NCI-H1694 (cell line): ENCODE data around the gene SREBF2.

Experiments used
- DNase-seq: peaks from one replicate; lab custom pipeline; 2025; lab: John Stamatoyannopoulos, UW

The SREBF2 gene

GRCh38 chr22:41876675-41877074 is 43.8 kb downstream of the SREBF2 start:
- DNase-seq: no peak

DNA sequence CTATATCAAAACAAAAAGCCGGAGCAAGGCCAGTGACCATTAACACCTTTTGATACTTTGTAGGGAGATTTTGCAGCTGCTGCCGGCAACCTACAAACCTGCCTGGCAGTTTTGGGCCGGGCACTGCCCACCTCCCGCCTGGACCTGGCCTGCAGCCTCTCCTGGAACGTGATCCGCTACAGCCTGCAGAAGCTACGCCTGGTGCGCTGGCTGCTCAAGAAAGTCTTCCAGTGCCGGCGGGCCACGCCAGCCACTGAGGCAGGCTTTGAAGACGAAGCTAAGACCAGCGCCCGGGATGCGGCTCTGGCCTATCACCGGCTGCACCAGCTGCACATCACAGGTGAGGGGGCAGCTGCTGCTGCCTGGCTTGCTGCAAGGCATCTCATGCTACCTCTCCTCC is 47.7 kb downstream of the SREBF2 start:
- no peak for DNase-seq

DNA sequence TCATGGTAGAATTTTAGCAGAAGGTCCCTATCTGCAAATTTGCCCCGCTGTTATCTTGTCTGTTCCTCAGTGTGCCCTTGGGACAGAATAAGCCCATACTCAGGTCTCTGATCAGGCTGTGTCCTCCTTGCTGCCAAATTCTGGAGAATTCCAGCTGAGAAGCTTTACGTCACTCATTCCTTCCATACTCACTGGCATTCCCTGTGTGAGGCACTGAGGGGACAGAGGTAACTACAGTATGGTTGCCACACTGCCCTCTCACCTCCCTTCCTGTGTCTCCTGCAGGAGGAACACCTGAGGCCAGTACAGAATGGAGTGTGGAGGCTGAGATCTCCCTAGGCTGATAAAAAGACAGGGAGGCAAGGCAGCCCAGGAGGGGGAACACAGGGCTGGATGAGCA is 50.5 kb downstream of the SREBF2 start:
- DNase-seq: no peak

DNA sequence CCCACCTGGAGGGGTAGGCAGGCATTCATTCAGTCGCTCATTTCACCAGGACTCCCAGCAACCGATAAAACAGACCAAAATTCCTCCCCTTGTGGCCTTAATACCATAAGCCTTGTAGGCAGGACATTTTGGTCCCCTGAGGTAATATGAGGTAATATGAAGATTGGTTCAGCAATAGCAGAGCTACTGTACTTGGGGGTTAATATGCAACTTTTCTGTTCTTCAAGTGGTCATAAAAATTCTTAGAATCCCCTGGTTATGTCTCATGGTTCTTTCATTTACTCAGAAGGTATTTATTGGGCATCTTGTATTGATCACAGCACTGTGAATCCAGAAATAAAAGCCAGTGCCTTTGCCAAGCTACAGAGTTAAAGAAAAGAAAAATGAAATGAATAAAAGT is 52.2 kb downstream of the SREBF2 start:
- DNase-seq: no peak

DNA sequence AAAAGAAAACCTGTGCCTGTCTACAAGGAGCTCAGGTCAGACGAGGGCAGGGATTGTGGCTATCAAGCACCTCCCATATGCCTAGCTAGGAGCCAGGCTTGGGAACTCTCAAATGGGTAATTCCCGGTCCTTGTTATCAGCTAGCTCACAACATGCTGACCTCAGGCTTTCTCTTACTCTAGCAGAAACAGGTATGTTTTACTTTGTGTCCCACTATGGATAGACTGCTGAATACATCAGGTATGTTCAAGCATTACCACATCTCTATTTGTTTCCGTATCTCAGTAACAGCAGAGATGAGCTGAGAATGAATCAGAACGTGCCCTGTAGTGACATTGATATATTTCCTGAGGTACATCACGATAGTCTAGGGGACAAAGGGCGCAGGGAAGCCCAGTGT is 52.6 kb downstream of the SREBF2 start:
- DNase-seq: no peak

- DNase-seq: no peak
Observed at GRCh38 chr22:41888627-41889200, 55.8 kb downstream of the SREBF2 start.

DNA sequence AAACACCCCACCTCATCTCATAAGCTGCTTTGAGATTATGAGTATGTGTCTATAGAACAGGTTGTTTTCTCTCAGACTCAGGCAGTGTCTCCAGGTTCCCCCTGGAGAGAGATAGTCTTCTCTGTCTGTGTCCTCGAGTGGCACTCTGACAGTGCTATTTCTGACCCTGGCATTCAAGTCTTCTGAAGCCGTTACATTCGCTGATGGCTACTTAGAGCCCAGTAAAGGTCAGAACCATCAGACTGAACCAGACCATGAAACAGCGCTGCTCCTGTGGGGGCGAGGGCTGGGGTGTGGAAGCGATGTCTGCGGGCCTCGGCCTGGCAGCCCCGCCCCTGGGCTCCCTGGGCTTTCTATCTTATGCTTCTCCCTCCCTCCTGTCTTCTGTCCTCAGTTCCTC is 58.5 kb downstream of the SREBF2 start:
- DNase-seq: no peak

DNA sequence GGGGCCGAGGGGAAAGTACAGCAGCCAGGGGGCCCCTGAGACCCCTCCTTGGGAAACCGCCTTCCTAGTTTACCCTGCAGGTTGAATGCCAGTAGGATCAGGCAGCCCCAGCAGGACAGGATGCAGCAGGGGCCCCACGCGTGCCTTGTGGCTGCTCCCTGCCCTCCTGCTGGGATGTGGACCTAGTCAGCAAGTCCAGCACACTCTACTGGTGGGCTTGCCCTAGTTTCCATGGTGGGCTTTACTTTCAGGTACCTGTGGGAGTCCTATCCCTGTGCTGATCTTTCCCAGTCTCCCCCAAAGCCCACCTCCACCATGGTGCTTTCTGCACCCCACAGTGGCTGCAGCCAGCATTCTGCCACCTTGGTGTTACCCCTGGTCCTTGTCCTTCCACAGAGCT is 59.8 kb downstream of the SREBF2 start:
- DNase-seq: no peak

GRCh38 chr22:41893591-41894375 is 60.9 kb downstream of the SREBF2 start:
- no peak for DNase-seq

DNA sequence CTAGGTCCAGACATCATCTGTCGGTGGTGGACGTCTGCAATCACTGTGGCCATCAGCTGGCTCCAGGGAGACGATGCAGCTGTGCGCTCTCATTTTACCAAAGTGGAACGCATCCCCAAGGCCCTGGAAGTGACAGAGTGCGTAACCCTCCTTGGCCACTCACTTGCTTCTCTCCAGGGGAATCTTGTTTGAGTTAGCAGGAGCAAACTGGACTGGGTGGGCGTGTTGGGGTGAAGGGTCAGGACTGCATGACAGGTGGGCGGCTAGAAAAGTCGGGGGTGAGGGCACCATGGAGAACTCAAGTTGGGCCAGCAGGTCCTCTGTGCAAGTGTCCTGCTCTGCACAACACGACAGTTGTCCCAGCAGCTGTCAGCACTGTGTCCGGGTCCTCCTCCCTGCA is 65.7 kb downstream of the SREBF2 start:
- no peak for DNase-seq

DNA sequence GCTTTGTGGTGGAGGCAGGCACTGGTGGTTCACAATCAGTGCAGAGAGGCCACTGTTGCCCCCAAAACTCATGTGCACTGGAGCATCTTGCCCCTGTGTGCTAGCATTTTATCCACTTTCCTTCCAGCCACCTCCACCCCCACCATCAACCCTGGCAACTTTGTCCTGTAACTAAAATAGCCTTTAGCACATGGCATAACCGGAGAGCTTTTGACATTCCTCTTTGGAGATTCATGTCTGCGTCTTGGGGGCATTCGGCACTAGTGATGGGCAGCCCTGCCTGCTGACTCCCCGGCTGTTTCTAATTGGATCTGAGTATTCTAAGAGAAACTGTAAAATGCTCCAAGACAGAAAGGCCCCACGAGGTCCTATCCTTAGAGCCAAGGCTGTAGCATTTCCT is 66.2 kb downstream of the SREBF2 start:
- DNase-seq: no peak

DNA sequence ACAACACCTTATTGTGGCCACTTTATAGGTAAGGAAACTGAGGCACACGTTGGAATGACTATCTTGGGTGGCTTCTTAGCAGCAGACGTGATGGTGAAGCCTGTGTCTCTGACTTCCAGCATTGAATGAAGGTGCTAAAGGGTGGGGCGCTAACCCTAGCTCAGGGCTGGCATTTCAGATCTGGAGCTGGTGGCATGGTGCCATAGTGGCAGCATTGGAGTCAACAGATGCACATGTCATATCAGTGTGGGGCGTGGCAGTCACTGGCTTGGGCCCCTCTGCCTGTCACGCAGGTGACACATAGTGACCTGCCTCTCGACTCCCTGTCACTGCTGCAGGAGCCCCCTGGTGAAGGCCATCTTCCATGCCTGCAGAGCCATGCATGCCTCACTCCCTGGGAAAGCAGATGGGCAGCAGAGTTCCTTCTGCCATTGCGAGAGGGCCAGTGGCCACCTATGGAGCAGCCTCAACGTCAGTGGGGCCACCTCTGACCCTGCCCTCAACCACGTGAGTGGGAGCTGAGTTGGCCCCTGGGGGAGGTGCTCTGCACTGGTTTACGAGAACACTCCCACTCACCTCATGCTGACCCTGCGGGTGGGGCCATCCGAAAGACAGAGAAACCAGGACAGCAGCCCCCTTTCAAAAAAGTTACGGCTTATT is 67.2 kb downstream of the SREBF2 start:
- no peak for DNase-seq

GRCh38 chr22:41900652-41901312 is 67.9 kb downstream of the SREBF2 start:
- DNase-seq: no peak

GRCh38 chr22:41902016-41902415 is 69.1 kb downstream of the SREBF2 start:
- DNase-seq: no peak

DNA sequence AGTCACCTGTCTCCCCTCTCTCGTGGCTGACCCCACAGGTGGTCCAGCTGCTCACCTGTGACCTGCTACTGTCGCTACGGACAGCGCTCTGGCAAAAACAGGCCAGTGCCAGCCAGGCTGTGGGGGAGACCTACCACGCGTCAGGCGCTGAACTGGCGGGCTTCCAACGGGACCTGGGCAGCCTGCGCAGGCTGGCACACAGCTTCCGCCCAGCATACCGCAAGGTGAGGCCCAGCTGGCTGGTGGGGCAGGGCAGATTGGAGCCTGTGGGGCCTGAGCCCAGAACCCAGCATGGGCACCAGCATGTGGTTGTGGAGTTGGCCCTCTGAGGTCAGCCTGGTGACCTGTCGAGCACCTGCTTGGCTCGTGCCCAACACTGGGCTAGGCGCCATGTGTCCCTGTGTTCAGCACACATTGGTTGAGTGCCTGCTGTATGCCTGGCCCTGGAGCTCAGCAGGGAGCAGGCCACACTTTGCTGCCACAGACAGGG is 70.1 kb downstream of the SREBF2 start:
- DNase-seq: no peak

DNA sequence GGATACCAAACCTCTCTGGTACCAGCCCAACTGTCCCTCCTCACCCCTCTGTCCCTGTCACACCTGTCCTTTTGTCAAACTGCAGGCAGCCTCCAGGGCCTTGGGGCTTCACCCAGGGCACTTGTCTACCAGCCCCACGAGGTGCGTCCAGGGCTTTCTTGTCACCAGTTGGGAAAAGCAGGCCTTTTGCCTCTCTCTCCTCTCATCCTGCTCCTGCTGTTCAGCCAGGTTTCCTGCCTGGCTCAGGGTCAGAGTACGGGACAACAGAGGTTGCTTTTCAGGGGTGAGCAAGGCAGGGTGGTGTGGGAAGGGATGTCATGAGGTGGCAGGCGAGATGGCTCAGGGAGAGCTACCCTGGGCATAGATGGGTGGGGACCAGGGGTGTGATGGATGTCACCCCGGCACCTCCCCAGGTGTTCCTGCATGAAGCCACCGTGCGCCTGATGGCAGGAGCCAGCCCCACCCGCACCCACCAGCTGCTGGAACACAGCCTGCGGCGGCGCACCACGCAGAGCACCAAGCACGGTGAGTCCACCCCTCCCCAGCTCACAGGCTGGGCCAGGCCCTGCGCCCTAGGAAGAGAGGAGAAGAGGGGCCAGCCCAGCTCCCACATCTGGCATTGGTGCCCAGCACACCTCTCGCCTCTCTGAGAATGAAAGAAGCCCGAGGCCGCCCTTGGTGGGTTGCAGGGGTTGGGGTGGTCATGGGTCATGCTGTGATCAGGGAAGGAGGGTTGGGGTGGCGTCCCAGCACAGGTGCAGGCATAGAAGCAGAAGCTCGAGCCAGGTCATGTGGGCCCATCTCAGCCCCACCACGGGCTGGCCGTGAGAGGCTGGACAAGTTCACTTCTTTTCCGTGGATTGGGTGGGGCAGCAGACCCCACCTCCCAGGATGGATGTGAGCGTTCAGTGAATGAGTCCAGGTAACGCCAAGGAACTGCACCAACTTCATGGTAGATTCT is 71.8 kb downstream of the SREBF2 start:
- DNase-seq: no peak

GRCh38 chr22:41905411-41906202 is 72.7 kb downstream of the SREBF2 start:
- no peak for DNase-seq

- no peak for DNase-seq
Observed at GRCh38 chr22:41906822-41907221, 73.9 kb downstream of the SREBF2 start.

- DNase-seq: no peak
Observed at GRCh38 chr22:41907436-41908401, 74.8 kb downstream of the SREBF2 start.
